NCI-H1694 (cell line): ENCODE data around the gene ZBED5.

Source experiments
- DNase-seq: peaks from one replicate; lab custom pipeline; 2025; lab: John Stamatoyannopoulos, UW

Gene ZBED5

GRCh38 chr11:10878408-10879214 is 20.8 kb upstream of the ZBED5 start:
- DNase-seq: peak; percentile 30

- DNase-seq: no peak
Measured at GRCh38 chr11:10876158-10876557, 18.3 kb upstream of the ZBED5 start.

GRCh38 chr11:10875430-10876021 is 17.7 kb upstream of the ZBED5 start:
- no peak for DNase-seq

- no peak for DNase-seq
Measured at GRCh38 chr11:10872097-10872496, 14.2 kb upstream of the ZBED5 start.

- no peak for DNase-seq
Measured at GRCh38 chr11:10868352-10868751, 10.5 kb upstream of the ZBED5 start.

- no peak for DNase-seq
Measured at GRCh38 chr11:10866893-10867331, 9.1 kb upstream of the ZBED5 start.

- no peak for DNase-seq
Measured at GRCh38 chr11:10865837-10866270, 8.0 kb upstream of the ZBED5 start.

GRCh38 chr11:10864688-10865087 is 6.8 kb upstream of the ZBED5 start:
- DNase-seq: no peak

- no peak for DNase-seq
Measured at GRCh38 chr11:10862446-10862845, 4.6 kb upstream of the ZBED5 start.

- DNase-seq: no peak
Measured at GRCh38 chr11:10861799-10862198, 3.9 kb upstream of the ZBED5 start.

- DNase-seq: no peak
Measured at GRCh38 chr11:10861047-10861446, 3.2 kb upstream of the ZBED5 start.

GRCh38 chr11:10858439-10859325 is 829 bp upstream of the ZBED5 start:
- DNase-seq: no peak

- no peak for DNase-seq
Measured at GRCh38 chr11:10857459-10857708, 469 bp downstream of the ZBED5 start.

GRCh38 chr11:10856689-10857458 is 979 bp downstream of the ZBED5 start:
- DNase-seq: no peak

- no peak for DNase-seq
Measured at GRCh38 chr11:10855295-10855694, 2.6 kb downstream of the ZBED5 start.

GRCh38 chr11:10847960-10848860 is 9.6 kb downstream of the ZBED5 start:
- no peak for DNase-seq

GRCh38 chr11:10846660-10847059 is 11.2 kb downstream of the ZBED5 start:
- DNase-seq: no peak

GRCh38 chr11:10845589-10845988 is 12.3 kb downstream of the ZBED5 start:
- no peak for DNase-seq

- no peak for DNase-seq
Measured at GRCh38 chr11:10844796-10845195, 13.1 kb downstream of the ZBED5 start.

- no peak for DNase-seq
Measured at GRCh38 chr11:10844356-10844755, 13.5 kb downstream of the ZBED5 start.

GRCh38 chr11:10838881-10839280 is 19.0 kb downstream of the ZBED5 start:
- no peak for DNase-seq
